ENCODE measurements around the gene MFSD6.
A peak's percentile ranks its signal among the peaks of the same experiment; 100 is the strongest.
"Not testable (repeated sequence)": the region's sequence is repeated elsewhere in the genome, so short reads cannot be mapped to it uniquely, and the experiment has no call there.

Gene MFSD6

DNA sequence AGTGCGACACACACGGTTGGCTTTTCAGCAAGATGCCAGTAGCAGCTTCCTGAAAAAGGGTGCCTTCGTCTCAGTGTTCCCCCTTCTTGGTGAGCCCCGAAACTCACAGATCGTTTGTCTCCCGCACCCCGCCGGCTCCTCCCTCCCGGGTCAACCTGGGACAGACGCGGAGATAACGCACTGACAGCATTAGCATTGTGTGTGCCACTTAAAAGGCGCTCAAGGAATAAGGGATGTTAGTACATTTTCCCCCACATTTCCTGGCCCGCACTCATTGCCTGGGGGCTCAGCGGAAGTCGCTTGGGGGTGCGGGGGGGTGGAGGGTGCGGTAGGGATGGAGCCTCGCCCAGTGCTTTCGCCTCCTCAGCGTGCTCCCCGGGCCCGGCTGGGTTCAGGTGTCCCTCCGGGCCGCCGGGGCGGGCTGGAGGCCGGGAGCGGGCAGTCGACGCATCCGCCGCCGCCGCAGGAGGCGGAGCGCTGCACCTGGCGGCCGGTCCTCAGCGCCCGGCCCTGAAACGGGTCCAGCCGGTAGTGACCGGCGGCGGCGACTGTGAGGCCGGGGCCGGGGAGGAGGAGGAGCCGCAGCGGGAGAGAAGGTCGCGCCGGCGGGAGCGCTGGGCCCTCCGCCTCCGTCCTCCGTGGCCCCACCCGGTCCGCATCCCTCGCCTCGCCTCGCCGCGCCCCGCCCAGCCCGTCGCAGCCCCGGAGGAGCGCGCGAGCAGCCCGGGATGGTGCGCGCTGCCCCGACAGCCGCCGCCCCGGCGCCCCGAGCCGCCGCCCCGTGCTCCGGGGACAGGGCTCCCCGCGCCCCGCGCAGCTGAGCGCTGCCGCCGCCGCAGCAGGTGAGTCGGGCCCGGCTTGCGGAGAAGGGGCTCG lies at the start of gene MFSD6:
TSS of gene MFSD6 (plus strand) at position 694 of the 876 bp plus-strand sequence. CDS start 27,675 bp downstream, outside the sequence.
- DNase-seq: peak; percentile 62

DNA sequence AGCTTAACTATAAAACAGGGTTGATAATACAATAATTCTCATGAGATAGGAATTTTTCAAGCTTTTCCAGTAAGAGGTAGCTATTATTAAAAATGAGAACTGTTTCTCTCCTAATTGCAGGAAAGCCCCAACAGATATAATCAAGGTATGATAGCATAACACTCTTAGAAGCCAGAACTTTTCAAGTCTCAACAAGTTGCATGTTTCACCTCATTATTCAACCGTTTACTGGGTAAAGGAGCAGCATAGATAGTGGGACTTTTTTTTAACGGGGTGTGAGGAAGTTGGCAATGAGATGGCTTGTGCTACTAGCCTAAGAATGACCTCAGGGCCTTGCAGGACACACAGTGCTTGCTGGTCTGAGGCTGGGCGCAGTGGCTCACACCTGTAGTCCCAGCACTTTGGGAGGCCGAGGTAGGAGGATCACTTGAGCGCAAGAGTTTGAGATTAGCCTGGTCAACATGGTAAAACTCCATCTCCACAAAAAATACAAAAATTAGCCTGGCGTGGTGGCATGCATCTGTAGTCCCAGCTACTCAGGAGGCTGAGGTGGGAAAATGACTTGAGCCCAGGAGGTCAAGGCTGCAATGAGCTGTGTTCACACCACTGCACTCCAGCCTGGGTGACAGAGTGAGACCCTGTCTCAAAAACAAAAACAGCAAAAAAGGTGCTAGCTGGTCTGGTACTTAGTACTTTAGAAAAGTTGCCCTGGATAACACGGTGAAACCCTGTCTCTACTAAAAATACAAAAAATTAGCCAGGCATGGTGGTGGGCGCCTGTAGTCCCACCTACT lies 49.3 kb upstream of the MFSD6 start:
- DNase-seq: not testable (repeated sequence)

DNA sequence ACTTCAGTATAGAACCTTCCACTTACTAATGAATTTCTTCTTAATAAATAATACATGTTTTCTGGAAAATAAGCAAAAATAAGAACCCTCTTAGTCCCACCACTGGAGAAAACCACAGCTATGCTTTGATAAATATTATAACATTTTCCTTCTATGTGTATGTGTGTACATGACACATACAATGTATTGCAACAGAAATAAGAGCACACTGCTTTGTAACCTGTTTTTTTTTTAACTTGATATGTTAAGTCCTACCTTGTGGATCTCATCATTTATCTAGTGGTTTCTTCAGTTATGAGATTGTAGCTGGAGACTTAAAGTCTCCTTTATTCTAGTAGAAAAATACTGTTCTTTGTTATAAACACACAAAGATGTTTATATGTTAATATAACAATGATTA lies 47.6 kb upstream of the MFSD6 start:
- DNase-seq: no peak

DNA sequence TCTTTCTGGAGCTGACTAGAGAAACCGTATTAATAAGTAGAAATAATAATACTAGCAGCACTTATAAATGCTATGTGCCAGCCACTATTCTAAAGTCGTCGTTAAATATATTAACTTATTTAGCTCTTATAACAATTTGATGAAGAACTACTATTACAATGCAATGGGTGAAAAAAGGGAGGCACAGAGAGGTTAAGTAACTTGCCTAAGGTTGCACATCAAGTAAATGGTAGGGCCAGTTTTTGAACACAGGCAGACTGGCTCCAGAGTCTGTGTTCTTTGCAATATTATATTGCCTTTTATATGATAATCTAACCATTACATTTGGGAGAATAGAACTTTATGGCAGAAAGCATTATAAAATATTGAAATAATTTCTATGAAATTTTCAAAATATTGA lies 47.2 kb upstream of the MFSD6 start:
- no peak for DNase-seq

DNA sequence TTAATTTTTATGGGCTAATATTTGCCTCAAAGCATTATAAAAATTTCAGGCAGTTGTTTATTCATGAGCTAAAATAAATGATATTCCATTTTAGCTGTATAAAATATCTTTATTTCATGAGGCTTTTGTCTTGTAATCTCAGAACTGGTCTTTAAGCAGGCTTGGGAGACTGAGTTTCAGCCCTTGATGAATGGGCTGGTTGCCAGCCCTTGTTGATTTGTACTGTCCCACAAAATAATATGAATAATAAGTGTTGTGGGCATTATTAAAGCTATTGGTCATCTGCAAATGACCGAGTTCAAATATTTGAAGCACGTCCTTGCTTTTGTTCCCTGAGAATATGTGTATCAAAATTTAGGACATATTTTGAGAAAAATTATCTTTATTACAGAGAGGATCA lies 46.6 kb upstream of the MFSD6 start:
- DNase-seq: no peak

DNA sequence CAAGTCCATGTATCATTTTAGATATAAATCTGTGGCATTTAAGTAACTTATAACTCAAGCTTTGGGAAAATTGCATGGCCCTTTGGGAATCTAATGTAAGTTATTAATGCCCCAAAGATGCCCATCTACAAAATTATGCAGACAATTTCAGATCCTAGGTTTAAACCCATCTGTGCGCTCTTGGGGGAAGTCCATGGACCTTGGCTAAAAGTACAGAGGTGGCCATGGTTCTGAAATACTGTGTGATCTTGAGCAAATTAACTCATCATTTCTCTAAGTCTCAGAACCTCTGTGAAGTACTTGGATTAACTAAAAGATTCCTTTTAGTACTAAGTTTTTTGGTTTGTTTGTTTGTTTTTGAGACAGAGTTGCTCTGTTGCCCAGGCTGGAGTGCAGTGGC lies 45.3 kb upstream of the MFSD6 start:
- DNase-seq: no peak

DNA sequence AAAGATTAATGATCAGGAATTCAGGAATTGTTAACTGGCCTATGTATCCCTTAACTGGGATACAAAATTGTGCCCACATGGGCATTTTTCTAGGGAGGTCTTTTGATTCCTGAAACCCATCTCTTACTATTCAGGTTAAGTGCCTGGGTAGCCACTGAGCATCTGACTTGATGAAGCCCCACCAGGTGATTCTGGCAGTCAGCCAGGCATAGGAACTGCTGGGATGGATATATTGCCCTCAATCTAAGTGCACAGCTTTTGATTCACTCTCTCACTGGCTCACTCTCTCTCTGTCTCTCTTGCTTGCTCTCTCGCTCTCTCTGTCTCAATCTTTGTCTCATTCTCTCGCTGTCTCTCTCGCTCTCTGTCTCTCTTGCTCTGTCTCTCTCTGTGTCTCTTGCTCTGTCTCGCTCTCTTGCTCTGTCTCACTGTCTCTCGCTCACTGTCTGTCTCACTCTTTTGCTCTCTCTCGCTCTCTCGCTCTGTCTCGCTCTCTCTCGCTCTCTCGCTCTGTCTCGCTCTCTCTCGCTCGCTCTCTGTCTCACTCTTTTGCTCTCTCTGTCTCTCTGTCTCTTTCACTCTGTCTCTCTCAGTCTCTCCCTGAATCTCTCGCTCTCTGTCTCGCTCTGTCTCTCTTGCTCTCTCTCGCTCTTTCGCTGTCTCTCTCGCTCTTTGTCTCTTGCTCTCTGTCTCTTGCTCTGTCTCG lies 42.5 kb upstream of the MFSD6 start:
- DNase-seq: no peak

DNA sequence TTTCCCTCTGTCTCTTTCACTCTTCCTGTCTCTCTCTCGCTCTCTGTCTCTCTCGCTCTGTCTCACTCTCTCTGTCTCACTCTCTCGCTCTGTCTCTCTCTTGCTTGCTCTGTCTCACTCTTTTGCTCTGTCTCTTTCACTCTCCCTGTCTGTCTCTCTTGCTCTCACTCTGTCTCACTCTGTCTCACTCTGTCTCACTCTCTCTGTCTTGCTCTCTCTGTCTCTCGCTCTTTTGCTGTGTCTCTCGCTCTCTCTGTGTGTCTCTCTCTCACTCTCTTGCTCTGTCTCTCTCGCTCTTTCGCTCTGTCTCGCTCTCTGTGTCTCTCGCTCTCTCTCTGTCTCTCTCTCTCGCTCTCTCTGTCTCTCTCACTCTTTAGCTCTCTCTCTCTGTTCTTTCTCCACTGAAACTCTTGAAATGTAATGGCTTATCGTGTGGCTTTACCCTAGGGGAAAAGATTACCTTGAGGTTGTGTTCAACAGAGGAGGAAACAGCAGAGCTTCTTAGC lies 41.9 kb upstream of the MFSD6 start:
- DNase-seq: no peak

DNA sequence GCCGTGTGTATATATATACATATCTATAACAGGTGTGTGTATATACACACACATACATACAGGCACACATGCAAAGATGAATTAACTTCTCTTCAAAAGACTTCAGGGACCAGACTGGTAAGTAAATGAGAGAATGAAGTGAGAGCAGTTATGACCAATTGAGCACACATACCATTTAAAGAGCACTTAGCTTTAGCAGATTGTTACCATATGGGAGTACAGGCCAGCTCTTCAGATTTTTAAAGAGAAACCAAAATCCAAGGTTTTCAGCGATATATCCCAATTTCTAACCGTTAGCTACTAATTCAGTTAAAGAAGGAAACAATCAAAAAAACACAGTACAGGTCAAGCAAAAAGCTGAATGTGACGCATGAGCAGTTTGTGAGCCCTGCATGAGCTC lies 41.1 kb upstream of the MFSD6 start:
- no peak for DNase-seq

DNA sequence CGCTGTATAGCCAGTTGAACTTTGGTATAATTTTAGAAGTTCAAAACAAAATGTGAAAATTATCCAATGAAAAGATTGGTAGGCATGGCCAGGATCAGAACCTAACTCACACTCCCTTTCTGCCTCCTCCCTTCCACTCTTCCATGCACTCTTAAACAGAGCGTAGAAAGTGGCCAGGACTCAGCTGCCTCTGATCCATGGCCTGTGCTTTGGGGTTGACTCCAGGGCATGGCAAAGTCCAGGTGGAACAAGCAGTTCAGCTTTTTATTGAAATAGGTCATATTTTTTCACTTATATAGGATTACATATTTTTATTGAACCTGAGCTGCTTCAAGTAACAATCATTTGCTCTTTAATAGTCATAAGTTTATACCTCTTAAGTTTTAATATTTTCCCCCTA lies 38.5 kb upstream of the MFSD6 start:
- no peak for DNase-seq

DNA sequence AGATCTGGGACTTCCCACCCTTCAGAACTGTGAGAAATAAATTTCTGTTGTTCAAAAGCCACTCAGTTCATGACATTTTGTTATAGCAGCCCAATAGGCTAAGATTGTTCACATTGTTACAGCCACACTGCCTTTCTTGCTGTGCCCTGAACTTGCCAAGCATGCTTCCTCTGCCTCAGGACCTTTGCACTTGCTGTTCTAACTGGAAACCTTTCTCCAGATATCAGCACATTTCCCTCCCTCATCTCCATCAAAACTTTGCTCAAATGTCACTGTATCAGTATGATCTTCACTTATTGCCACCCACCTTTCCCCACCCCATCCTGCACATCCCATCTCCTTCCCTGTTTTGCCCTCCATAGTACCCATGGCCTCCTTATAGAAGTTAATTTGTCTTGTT lies 32.1 kb upstream of the MFSD6 start:
- DNase-seq: no peak

DNA sequence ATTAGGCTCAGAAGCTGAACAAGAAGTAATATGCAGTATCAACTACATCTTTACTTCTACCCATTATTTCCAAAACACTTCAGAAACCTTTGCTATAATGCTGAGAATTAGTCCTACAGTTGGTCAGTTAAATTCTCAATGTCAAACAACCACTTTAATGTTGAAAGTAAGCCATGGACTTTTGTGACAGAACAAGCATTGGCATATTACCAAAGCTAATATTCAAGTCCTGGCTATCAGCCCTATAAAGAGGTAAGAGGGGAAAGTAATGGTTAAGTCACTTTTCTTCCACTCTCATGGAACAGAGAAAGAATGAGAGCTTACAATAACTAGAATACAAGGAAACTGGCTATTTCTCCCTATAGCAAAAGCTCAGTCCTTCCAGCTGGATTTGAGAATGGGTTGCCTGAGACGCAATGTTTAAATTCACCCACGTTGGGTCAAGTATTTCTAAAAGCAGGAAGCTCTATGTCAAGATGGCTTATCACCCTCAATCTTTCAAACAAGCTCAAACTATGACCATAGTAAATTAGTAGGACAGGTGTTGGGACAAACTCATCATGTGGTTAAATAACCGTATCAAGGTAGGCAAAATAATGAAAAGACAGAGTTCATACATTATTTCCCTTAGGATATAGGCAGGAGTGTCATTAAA lies 31.4 kb upstream of the MFSD6 start:
- no peak for DNase-seq

DNA sequence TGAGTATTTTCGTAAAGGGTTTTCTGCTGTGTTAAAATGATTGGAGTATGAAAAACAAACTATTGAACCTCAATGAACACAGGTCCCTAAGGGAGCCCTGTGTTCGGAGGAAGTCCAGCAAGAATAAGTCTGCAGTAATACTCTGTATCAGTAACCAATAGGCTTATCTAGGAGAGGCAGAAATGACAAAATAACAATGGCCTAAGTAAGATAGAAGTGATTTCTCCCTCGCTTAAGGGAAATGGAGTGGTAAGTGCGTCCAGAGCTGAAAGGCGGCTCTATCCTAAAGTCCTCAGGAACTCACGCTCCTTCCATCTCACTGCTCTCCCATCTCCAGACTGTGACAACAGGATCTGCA lies 29.3 kb upstream of the MFSD6 start:
- no peak for DNase-seq

DNA sequence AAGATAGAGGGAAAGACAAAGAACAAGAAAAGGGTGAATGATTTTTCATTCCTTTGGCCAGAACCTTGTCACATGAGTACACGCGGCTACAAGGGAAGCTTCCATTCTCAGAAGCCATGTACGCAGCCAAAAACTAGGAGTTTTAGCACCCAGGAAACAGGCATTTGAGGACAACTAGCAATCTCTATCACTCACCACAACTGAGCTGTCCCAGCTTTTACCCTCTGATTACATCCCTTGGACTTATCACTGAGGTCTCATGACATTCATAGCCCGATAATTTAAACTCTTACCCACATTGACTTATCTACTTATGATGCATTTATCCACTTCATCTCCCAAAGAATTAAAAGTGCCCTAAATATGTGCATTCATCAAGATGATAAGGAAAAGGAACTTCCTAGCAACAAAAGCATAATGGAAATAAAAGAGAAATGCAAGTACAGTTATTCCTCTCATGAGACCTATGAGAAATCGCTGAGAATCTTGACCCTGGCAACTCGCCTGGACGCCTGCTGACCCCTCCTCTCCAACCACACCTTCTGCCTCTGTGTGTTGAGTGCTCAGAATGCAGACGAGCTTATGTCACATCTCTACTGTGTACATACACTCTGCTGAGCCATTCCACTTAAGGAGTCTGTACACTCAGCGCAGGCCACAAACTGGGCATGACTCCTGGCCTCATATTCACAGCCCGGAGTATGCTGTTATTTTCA lies 28.7 kb upstream of the MFSD6 start:
- no peak for DNase-seq

DNA sequence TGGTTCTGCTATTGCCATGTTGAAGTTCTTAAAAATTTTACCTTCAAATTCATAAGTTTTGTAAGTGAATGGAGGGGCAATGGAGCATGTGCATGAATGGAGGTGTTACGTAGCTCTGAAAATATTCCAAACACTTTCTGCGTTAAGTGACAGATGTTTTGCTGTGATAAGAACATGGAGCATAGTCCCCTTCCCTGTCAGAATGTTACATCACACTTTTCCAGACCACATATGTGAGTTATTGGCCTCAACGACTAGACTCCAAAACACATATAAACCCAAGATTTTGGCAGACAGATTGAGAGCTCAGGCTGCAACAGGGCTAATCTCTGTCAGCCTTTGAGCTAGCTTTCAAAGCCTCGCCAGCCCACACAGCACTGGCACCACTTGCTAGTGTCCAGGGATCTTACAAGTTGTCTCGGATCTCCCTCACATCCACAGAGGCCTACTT lies 27.2 kb upstream of the MFSD6 start:
- no peak for DNase-seq

DNA sequence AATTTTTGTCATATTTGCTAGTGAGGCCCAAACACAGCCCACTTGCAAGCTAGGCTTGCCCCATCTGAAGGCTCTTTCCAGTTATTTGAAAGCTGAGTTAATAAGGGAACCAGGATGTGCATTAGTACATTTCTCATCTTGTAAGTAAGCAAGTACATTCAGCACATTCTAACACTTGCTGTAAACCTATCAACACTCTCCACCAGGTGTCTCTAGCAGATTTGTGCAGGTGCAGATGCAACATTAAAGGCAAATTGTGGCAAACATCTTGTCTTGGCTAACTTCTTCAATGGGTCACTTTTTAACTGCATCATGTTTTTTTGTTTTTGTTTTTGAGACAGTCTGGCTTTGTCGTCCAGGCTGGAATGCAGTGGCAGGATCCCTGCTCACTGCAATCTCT lies 25.3 kb upstream of the MFSD6 start:
- no peak for DNase-seq

DNA sequence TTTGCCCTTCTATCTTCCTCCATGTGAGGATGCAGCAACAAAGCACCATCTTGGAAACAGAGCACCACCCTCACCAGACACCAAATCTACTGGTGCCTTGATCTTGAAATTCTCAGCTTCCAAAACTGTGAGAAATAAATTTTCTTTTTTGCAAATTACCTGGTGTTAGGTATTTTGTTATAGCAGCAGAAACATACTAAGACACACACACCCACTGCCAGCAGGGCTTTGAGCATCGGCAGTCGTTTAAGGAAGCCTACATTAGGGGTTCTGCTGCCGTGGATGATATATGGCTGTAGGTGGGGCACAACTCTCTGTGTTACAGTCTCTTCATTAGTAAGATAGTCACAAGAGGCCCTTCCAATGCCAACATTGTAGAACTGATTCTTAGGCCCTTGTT lies 20.7 kb upstream of the MFSD6 start:
- no peak for DNase-seq

DNA sequence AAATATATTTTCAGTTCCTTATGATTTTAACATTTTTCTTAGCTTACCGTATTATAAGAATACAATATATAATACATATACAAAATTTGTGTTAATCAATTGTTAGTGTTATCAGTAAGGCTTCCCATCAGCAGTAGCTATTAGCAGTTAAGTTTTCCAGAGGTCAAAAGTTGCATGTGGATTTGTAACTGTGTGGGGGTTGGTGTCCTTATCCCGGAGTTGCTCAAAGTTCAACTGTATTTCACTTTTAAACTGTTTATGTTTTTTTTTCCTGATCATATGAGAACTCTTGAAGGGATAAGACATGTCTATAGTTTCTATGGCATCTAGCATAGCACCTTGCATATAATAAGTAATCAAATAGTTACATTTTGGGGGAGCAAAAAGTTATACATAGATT lies 11.9 kb upstream of the MFSD6 start:
- no peak for DNase-seq

DNA sequence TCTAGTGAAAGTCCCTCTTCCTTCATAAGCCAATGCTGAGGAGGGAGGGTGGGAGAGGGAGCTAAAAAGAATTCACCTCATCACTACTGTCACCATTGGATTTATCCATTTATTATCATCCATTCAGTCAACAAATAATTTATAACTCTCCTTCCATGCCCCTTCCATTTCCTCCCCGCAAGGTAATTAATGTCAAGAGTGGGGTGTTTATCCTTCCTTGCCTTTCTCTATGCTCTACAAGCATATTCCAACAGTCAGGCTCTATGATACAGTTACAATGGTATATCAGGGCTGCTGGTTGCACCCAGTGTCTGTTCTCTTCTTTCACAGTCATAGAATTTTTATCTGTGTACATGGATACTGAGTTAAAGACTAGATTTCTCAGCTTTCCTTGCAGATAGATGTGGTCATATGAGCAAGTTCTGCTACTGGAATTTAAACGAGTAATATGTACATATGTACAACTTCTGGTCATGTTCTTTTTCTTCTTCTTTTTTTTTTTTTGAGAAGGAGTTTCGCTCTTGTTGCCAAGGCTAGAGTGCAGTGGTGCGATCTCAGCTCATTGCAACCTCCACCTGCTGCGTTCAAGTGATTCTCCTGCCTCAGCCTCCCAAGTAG lies 5.1 kb upstream of the MFSD6 start:
- no peak for DNase-seq

DNA sequence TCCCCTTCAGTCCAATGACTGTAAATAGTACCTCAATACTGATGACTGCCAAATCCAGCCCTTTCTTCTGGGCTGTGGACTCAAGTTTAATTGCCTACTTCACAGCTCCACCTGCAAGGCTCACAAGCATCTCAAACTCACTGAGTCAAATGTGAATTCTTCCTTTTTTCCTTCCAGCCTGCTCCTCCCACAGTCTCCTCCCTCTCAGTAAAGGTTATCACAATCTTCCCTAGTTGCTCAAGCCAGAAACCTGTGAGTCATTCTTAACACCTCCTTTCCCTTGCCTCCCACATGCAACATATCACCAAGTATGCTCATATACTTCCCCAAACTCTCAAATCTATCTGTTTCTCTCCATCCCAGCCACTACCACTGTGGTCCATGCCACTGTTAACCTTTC lies 3.7 kb upstream of the MFSD6 start:
- no peak for DNase-seq

DNA sequence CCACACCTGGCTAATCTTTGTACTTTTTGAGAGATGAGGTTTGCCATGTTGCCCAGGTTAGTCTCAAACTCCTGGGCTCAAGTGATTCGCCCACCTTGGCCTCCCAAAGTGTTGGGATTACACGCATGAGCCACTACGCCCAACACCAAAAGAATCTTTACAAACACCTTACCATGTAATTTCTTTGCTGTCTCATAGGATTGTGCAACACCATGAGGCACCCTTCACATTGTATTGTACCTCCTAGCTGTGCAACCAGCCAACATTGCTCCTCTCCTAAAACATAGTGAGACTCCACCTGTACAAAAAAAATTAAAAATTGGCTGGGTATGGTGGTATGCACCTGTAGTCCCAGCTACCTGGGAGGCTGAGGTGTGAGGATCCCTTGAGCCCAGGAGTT lies 3.1 kb upstream of the MFSD6 start:
- DNase-seq: no peak

DNA sequence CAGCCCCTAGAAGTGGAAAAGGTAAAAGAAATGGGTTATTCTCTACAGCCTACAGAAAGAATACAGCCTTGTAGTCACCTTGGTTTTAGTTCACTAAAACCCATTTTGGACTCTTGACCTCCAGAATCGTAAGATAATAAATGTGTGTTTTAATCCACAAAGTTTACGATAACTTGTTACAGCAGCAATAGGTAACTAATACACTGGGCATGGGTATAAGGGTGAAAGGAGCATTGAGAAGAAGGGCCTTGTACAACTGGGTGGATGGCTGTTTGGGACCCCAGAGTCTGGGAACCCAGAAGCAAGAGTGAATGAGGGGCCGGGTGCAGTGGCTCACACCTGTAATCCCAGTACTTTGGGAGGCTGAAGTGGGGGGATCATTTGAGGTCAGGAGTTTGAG lies 2.2 kb upstream of the MFSD6 start:
- DNase-seq: no peak

All from islet precursor cell (in vitro differentiated cells).